ENCODE data around the gene JAK1.
"Not testable (repeated sequence)": the region's sequence is repeated elsewhere in the genome, so short reads cannot be mapped to it uniquely, and the experiment has no call there.

The JAK1 gene

GRCh38 chr1:64922336-64922735 lies 44.0 kb downstream of the JAK1 start:
- Histone ChIP-seq H3K4me3 (ENCODE audit: low read depth, low read length) (no peak overlapping the region), H3K36me3 (replicated peaks) (no peaks in the 10 kb centered on the region), H3K27me3 (replicated peaks) (no peaks in the 10 kb centered on the region), H3K27ac (no peak overlapping the region)
- no peak for TF ChIP-seq CTCF (IDR thresholded peaks at IDR 0.05; ENCODE audit: low read depth, low read length, missing control alignments)
- in situ Hi-C loops (cut with HindIII; ENCODE audit: low pct_ligation_motif_present, low sequenced_read_pairs): no loop called here
- no peak for DNase-seq

- Histone ChIP-seq H3K36me3 (replicated peaks) (no peaks in the 10 kb centered on the region), H3K27me3 (replicated peaks) (no peaks in the 10 kb centered on the region), H3K27ac (peak overlapping the region; percentile 74), H3K4me3 (ENCODE audit: low read depth, low read length) (no peak overlapping the region)
- in situ Hi-C loops (cut with HindIII; ENCODE audit: low pct_ligation_motif_present, low sequenced_read_pairs): no loop called here
- DNase-seq: no peak
- no peak for TF ChIP-seq CTCF (IDR thresholded peaks at IDR 0.05; ENCODE audit: low read depth, low read length, missing control alignments)
Measured at GRCh38 chr1:64921771-64922170, 44.6 kb downstream of the JAK1 start.

- Histone ChIP-seq H3K27ac (peak overlapping the region; percentile 74), H3K27me3 (replicated peaks) (no peaks in the 10 kb centered on the region), H3K36me3 (replicated peaks) (no peaks in the 10 kb centered on the region), H3K4me3 (ENCODE audit: low read depth, low read length) (no peak overlapping the region)
- in situ Hi-C loops (cut with HindIII; ENCODE audit: low pct_ligation_motif_present, low sequenced_read_pairs): no loop called here
- no peak for TF ChIP-seq CTCF (IDR thresholded peaks at IDR 0.05; ENCODE audit: low read depth, low read length, missing control alignments)
- peak; percentile 46 for DNase-seq
Measured at GRCh38 chr1:64920941-64921589, 45.3 kb downstream of the JAK1 start.

GRCh38 chr1:64919120-64919519 lies 47.2 kb downstream of the JAK1 start:
- H3K4me3 ChIP-seq (ENCODE audit: low read depth, low read length); in situ Hi-C loops (cut with HindIII; ENCODE audit: low pct_ligation_motif_present, low sequenced_read_pairs); H3K27ac ChIP-seq; DNase-seq; H3K36me3 ChIP-seq (replicated peaks); H3K27me3 ChIP-seq (replicated peaks): not testable (repeated sequence)

GRCh38 chr1:64917907-64918306 lies 48.4 kb downstream of the JAK1 start:
- in situ Hi-C loops (cut with HindIII; ENCODE audit: low pct_ligation_motif_present, low sequenced_read_pairs): no loop called here
- H3K36me3 ChIP-seq (replicated peaks): no peaks in the 10 kb centered on the region
- no peaks in the 10 kb centered on the region for H3K27me3 ChIP-seq (replicated peaks)
- peak overlapping the region; percentile 94 for H3K27ac ChIP-seq
- no peak overlapping the region for H3K4me3 ChIP-seq (ENCODE audit: low read depth, low read length)
- DNase-seq: no peak
- TF ChIP-seq CTCF (IDR thresholded peaks at IDR 0.05; ENCODE audit: low read depth, low read length, missing control alignments): no peak

GRCh38 chr1:64917328-64917861 lies 49.0 kb downstream of the JAK1 start:
- H3K27ac ChIP-seq: peak overlapping the region; percentile 94
- no peaks in the 10 kb centered on the region for H3K27me3 ChIP-seq (replicated peaks)
- peak; percentile 96 for DNase-seq
- in situ Hi-C loops (cut with HindIII; ENCODE audit: low pct_ligation_motif_present, low sequenced_read_pairs): no loop called here
- H3K4me3 ChIP-seq (ENCODE audit: low read depth, low read length): no peak overlapping the region
- H3K36me3 ChIP-seq (replicated peaks): no peaks in the 10 kb centered on the region
- TF ChIP-seq CTCF (IDR thresholded peaks at IDR 0.05; ENCODE audit: low read depth, low read length, missing control alignments): no peak

Measured in brain microvascular endothelial cell (primary cell).